HCT116 (cell line): ENCODE data around the gene RPAP3. TPM values are rescaled to one million over a fixed set of nuclear protein-coding genes. Genes with fewer than 3 reads are reported as not detected.

Experiments
- ATAC-seq: fragments of 200-7000 bp; cut with Tn5 transposase; 2 replicates; pipeline ENCODE4 v1.9.1; 2020; ENCODE audit warnings: mild to moderate bottlenecking, moderate library complexity
- BruUV-seq: library from RNA; stranded (reverse); fragments of 400-500 nt; replicated peaks from 2 replicates; lab custom pipeline; 2021; lab: Mats Ljungman, UMichigan
- CTCF ChIA-PET: fragments of 300-600 bp; sonication (Branson Sonifier 250); formaldehyde crosslinking; loops from one replicate; lab custom pipeline; 2021; ENCODE audit warnings: antibody characterized with exemption; lab: Charles Lee
- POLR2A ChIA-PET: fragments of 300-600, 350-600 bp; sonication (Branson Sonifier 250); formaldehyde crosslinking; loops from one replicate; lab custom pipeline; 2021; ENCODE audit warnings: antibody characterized with exemption; lab: Charles Lee
- RAD21 ChIA-PET, 2 experiments: fragments of 300-600 bp; sonication (Branson Sonifier 250); formaldehyde crosslinking; loops; one replicate each; lab custom pipeline; 2023; ENCODE audit warnings: low total read pairs in 2 of 2; ENCODE audit not compliant: uncharacterized antibody in 2 of 2, unreplicated experiment in 2 of 2, low non-redundant PET in 1 of 2; lab: Charles Lee
- DNase-seq: peaks from one replicate; pipeline ENCODE4 v3.0.0-alpha.2; 2010; ENCODE audit warnings: low read depth, low spot score
- H2AFZ ChIP-seq: fragments of 200-600 bp; shearing (Covaris generic), sonication (generic); 2 replicates; pipeline ENCODE4 v1.6.1; 2017; ENCODE audit warnings: low read depth, mixed run types, mixed read lengths, antibody characterized with exemption, low read length; ENCODE audit not compliant: poor library complexity, severe bottlenecking
- H3K27ac ChIP-seq: 2 replicates; pipeline ENCODE4 v1.5.1; 2012; ENCODE audit warnings: low read depth, low read length
- H3K27me3 ChIP-seq: fragments of 200-600 bp; sonication (generic); 2 replicates; pipeline ENCODE4 v1.6.1; 2016; ENCODE audit warnings: mixed run types, low read length, mixed read lengths; ENCODE audit not compliant: insufficient read depth
- H3K36me3 ChIP-seq, 2 experiments: fragments of 200-500 bp in 1 of 2; fragments of 200-600 bp in 1 of 2; sonication (Bioruptor generic) in 1 of 2; sonication (generic) in 1 of 2; 2 replicates each; pipeline versions ENCODE4 v1.5.1 to v1.6.1; 2014 to 2016; ENCODE audit warnings: low read length in 2 of 2, inconsistent platforms in 1 of 2, mixed read lengths in 1 of 2, mixed run types in 1 of 2; ENCODE audit not compliant: insufficient read depth in 2 of 2, control insufficient read depth in 1 of 2
- H3K4me1 ChIP-seq, 2 experiments: fragments of 200-600 bp in 1 of 2; sonication (generic) in 1 of 2; 2 replicates each; pipeline versions ENCODE4 v1.5.1 to v1.6.1; 2012 to 2017; ENCODE audit warnings: low read length in 2 of 2, inconsistent platforms in 1 of 2, mild to moderate bottlenecking in 1 of 2, mixed read lengths in 1 of 2, mixed run types in 1 of 2, moderate library complexity in 1 of 2; ENCODE audit not compliant: insufficient read depth in 2 of 2, control insufficient read depth in 1 of 2
- H3K4me2 ChIP-seq: fragments of 200-600 bp; sonication (generic); 2 replicates; pipeline ENCODE4 v1.6.1; 2017; ENCODE audit warnings: mixed run types, low read length, mixed read lengths
- H3K4me3 ChIP-seq, 2 experiments: fragments of 200-600 bp in 1 of 2; sonication (generic) in 1 of 2; replicated peaks in 1 of 2; 2 replicates each; pipeline ENCODE4 v1.5.1; 2011 to 2016; ENCODE audit warnings: low read length in 2 of 2, control low read depth in 1 of 2, low read depth in 1 of 2, mild to moderate bottlenecking in 1 of 2, mixed read lengths in 1 of 2, mixed run types in 1 of 2
- H3K79me2 ChIP-seq: fragments of 200-600 bp; sonication (generic); 2 replicates; pipeline ENCODE4 v1.6.1; 2017; ENCODE audit warnings: mild to moderate bottlenecking, mixed run types, low read length, moderate library complexity, mixed read lengths; ENCODE audit not compliant: insufficient read depth
- H3K9ac ChIP-seq: fragments of 200-600 bp; sonication (generic); 2 replicates; pipeline ENCODE4 v1.6.1; 2016; ENCODE audit warnings: low read length, mixed read lengths
- H3K9me2 ChIP-seq: fragments of 200-600 bp; sonication (generic), shearing (Covaris generic); 2 replicates; pipeline ENCODE4 v1.6.1; 2017; ENCODE audit warnings: mixed run types, mild to moderate bottlenecking, moderate library complexity; ENCODE audit not compliant: insufficient read depth
- H3K9me3 ChIP-seq, 2 experiments: fragments of 200-500 bp in 1 of 2; fragments of 200-600 bp in 1 of 2; sonication (Bioruptor generic) in 1 of 2; sonication (generic) in 1 of 2; 2 replicates each; pipeline ENCODE4 v1.6.1; 2014 to 2017; ENCODE audit warnings: low read length in 2 of 2, mixed read lengths in 2 of 2, inconsistent platforms in 1 of 2, low read depth in 1 of 2, mild to moderate bottlenecking in 1 of 2, mixed run types in 1 of 2, moderate library complexity in 1 of 2; ENCODE audit not compliant: control insufficient read depth in 1 of 2, insufficient read depth in 1 of 2
- H4K20me1 ChIP-seq: fragments of 200-600 bp; sonication (generic), shearing (Covaris generic); 2 replicates; pipeline ENCODE4 v1.6.1; 2017; ENCODE audit warnings: mixed run types, mild to moderate bottlenecking, moderate library complexity; ENCODE audit not compliant: insufficient read depth
- CBX3 ChIP-seq: IDR thresholded peaks from 2 replicates; pipeline ENCODE4 v1.6.1; 2012; ENCODE audit warnings: low read depth
- EGR1 ChIP-seq: IDR thresholded peaks from 2 replicates; pipeline ENCODE4 v1.6.1; 2012; ENCODE audit warnings: low read depth
- EZH2 ChIP-seq: fragments of 200-600 bp; sonication (generic); IDR thresholded peaks from 2 replicates; pipeline ENCODE4 v1.6.1; 2017; ENCODE audit warnings: antibody characterized with exemption, mixed run types
- JUND ChIP-seq: IDR thresholded peaks from 2 replicates; pipeline ENCODE4 v1.6.1; 2012
- POLR2A ChIP-seq: IDR thresholded peaks from 2 replicates; pipeline ENCODE4 v1.7.0; 2011; ENCODE audit warnings: borderline replicate concordance; ENCODE audit not compliant: insufficient read depth, insufficient read length; ENCODE audit errors: extremely low read depth
- POLR2AphosphoS5 ChIP-seq: IDR thresholded peaks from 2 replicates; pipeline ENCODE4 v1.6.1; 2011; ENCODE audit warnings: mild to moderate bottlenecking, low read depth, low read length, moderate library complexity
- RAD21 ChIP-seq: IDR thresholded peaks from 2 replicates; pipeline ENCODE4 v1.6.1; 2012; ENCODE audit warnings: low read depth, mild to moderate bottlenecking
- SP1 ChIP-seq: IDR thresholded peaks from 2 replicates; pipeline ENCODE4 v1.6.1; 2012; ENCODE audit warnings: low read depth
- SRF ChIP-seq: IDR thresholded peaks from 2 replicates; pipeline ENCODE4 v1.6.1; 2012; ENCODE audit warnings: low read depth
- TCF7L2 ChIP-seq: IDR thresholded peaks from 2 replicates; pipeline ENCODE4 v1.7.0; 2011; ENCODE audit warnings: borderline replicate concordance, inconsistent platforms; ENCODE audit not compliant: insufficient read depth, insufficient read length; ENCODE audit errors: extremely low read depth
- ZBTB33 ChIP-seq: IDR thresholded peaks from 2 replicates; pipeline ENCODE4 v1.6.1; 2011; ENCODE audit warnings: mild to moderate bottlenecking, low read length, moderate library complexity; ENCODE audit not compliant: insufficient replicate concordance; ENCODE audit errors: extremely low read depth
- intact Hi-C: fragments of 100-400 bp; cut with micrococcal nuclease; formaldehyde crosslinking; loops from 2 replicates; pipeline ENCODE4 v1.10.0; 2022
- total RNA-seq: library from RNA; stranded (reverse); gene quantifications from one replicate; pipeline ENCODE4 v1.2.1, GENCODE V29; 2021; ENCODE audit not compliant: unreplicated experiment
- TF ChIP-seq, protein P1 (sequence below): IDR thresholded peaks from 2 replicates; pipeline ENCODE4 v1.6.1; 2012
- TF ChIP-seq, protein P2 (sequence below), 3 experiments: fragments of 200-600 bp in 1 of 3; sonication (generic) in 1 of 3; IDR thresholded peaks in 2 of 3; conservative IDR thresholded peaks in 1 of 3; 2 replicates each; pipeline ENCODE4 v1.5.1; 2012 to 2017; ENCODE audit warnings: low read depth in 2 of 3, low read length in 2 of 3, antibody characterized with exemption in 1 of 3, borderline replicate concordance in 1 of 3, control low read depth in 1 of 3, mild to moderate bottlenecking in 1 of 3, mixed read lengths in 1 of 3, mixed run types in 1 of 3, moderate library complexity in 1 of 3; ENCODE audit not compliant: insufficient read depth in 1 of 3
- TF ChIP-seq, protein P3 (sequence below): IDR thresholded peaks from 2 replicates; pipeline ENCODE4 v1.6.1; 2012; ENCODE audit warnings: low read depth

RPAP3 gene
- total RNA-seq, 1 experiment from 2014 or later: 48.3 TPM

GRCh38 chr12:47746523-47746922 lies 40.7 kb upstream of the RPAP3 start:
- H3K27me3 ChIP-seq: no peaks in the 10 kb centered on the region

More at GRCh38 chr12:47746523-47746922, 40.7 kb upstream of the RPAP3 start:
- no peaks in the 10 kb centered on the region for H3K36me3 ChIP-seq
- H4K20me1 ChIP-seq: no peaks in the 10 kb centered on the region
- H3K9me2 ChIP-seq: no peaks in the 10 kb centered on the region
- intact Hi-C loops: no loop called here
- ChIA-PET RAD21 (no interaction called here), CTCF (interaction anchor here (1.0 to 1.9 kb wide), 2 partner anchors 12 to 20 kb away, joined by 4 to 7 read pairs; partner anchors contain the start of gene RAPGEF3), POLR2A (no interaction called here)
- H3K4me2 ChIP-seq: no peak overlapping the region
- no TSS peak for BruUV-seq
- H3K4me1 ChIP-seq: peaks cover 10 to 21% of the 10 kb centered on the region in 2 experiments
- H3K27ac ChIP-seq: no peak overlapping the region
- DNase-seq: no peak
- no peak for TF ChIP-seq RAD21
- TF ChIP-seq EZH2: no peak
- TF ChIP-seq SP1: no peak
- TF ChIP-seq EGR1: no peak
- no peak for TF ChIP-seq ZBTB33
- TF ChIP-seq POLR2A: no peak
- TF ChIP-seq CBX3: no peak
- TF ChIP-seq JUND: no peak
- no peak for TF ChIP-seq POLR2AphosphoS5
- no peak for TF ChIP-seq TCF7L2
- TF ChIP-seq, protein P1, sequence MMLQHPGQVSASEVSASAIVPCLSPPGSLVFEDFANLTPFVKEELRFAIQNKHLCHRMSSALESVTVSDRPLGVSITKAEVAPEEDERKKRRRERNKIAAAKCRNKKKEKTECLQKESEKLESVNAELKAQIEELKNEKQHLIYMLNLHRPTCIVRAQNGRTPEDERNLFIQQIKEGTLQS: no peak
- TF ChIP-seq, protein P2, sequence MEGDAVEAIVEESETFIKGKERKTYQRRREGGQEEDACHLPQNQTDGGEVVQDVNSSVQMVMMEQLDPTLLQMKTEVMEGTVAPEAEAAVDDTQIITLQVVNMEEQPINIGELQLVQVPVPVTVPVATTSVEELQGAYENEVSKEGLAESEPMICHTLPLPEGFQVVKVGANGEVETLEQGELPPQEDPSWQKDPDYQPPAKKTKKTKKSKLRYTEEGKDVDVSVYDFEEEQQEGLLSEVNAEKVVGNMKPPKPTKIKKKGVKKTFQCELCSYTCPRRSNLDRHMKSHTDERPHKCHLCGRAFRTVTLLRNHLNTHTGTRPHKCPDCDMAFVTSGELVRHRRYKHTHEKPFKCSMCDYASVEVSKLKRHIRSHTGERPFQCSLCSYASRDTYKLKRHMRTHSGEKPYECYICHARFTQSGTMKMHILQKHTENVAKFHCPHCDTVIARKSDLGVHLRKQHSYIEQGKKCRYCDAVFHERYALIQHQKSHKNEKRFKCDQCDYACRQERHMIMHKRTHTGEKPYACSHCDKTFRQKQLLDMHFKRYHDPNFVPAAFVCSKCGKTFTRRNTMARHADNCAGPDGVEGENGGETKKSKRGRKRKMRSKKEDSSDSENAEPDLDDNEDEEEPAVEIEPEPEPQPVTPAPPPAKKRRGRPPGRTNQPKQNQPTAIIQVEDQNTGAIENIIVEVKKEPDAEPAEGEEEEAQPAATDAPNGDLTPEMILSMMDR (IDR thresholded peaks at IDR 0.05 in 2 of 3, conservative IDR thresholded peaks at IDR 0.05 in 1 of 3; ENCODE audit: borderline replicate concordance in 1 of 3, insufficient read depth in 1 of 3, low read depth in 2 of 3, low read length in 2 of 3): no peak
- TF ChIP-seq, protein P3, sequence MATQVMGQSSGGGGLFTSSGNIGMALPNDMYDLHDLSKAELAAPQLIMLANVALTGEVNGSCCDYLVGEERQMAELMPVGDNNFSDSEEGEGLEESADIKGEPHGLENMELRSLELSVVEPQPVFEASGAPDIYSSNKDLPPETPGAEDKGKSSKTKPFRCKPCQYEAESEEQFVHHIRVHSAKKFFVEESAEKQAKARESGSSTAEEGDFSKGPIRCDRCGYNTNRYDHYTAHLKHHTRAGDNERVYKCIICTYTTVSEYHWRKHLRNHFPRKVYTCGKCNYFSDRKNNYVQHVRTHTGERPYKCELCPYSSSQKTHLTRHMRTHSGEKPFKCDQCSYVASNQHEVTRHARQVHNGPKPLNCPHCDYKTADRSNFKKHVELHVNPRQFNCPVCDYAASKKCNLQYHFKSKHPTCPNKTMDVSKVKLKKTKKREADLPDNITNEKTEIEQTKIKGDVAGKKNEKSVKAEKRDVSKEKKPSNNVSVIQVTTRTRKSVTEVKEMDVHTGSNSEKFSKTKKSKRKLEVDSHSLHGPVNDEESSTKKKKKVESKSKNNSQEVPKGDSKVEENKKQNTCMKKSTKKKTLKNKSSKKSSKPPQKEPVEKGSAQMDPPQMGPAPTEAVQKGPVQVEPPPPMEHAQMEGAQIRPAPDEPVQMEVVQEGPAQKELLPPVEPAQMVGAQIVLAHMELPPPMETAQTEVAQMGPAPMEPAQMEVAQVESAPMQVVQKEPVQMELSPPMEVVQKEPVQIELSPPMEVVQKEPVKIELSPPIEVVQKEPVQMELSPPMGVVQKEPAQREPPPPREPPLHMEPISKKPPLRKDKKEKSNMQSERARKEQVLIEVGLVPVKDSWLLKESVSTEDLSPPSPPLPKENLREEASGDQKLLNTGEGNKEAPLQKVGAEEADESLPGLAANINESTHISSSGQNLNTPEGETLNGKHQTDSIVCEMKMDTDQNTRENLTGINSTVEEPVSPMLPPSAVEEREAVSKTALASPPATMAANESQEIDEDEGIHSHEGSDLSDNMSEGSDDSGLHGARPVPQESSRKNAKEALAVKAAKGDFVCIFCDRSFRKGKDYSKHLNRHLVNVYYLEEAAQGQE: no peak
- TF ChIP-seq SRF: no peak
- H3K9me3 ChIP-seq: no peaks in the 10 kb centered on the region
- H3K4me3 ChIP-seq: no peak overlapping the region
- no peaks in the 10 kb centered on the region for H3K79me2 ChIP-seq
- no peak for ATAC-seq
- no peak overlapping the region for H2AFZ ChIP-seq
- no peak overlapping the region for H3K9ac ChIP-seq
